Esophagus (tissue), 2 donors: ENCODE results near the gene DYNC1H1. TPM values are rescaled to one million over a fixed set of nuclear protein-coding genes. Genes with fewer than 3 reads are reported as not detected.
A peak's percentile ranks its signal among the peaks of the same experiment; 100 is the strongest.

Source experiments
- H3K27ac ChIP-seq, 2 donors: one replicate each; pipeline ENCODE4 v1.5.1; 2013; ENCODE audit warnings: low read depth in 2 of 2, mild to moderate bottlenecking in 2 of 2, inconsistent platforms in 1 of 2, low read length in 1 of 2, moderate library complexity in 1 of 2
- H3K27me3 ChIP-seq, 2 donors: one replicate each; pipeline ENCODE4 v1.6.1; 2013; ENCODE audit warnings: low read length in 2 of 2, control low read depth in 1 of 2, mild to moderate bottlenecking in 1 of 2; ENCODE audit not compliant: insufficient read depth in 2 of 2, control insufficient read depth in 1 of 2
- H3K36me3 ChIP-seq, 2 donors: one replicate each; pipeline ENCODE4 v1.6.1; 2013; ENCODE audit warnings: low read length in 1 of 2; ENCODE audit not compliant: control insufficient read depth in 2 of 2, insufficient read depth in 2 of 2
- H3K4me1 ChIP-seq, 2 donors: one replicate each; pipeline ENCODE4 v1.6.1; 2013; ENCODE audit warnings: low read length in 1 of 2; ENCODE audit not compliant: control insufficient read depth in 2 of 2, insufficient read depth in 2 of 2
- H3K4me3 ChIP-seq, 2 donors: one replicate each; pipeline ENCODE4 v1.5.1; 2013; ENCODE audit warnings: low read length in 2 of 2, mild to moderate bottlenecking in 2 of 2, low read depth in 1 of 2, moderate library complexity in 1 of 2
- H3K9me3 ChIP-seq, 2 donors: one replicate each; pipeline ENCODE4 v1.6.1; 2013; ENCODE audit warnings: mild to moderate bottlenecking in 2 of 2, low read depth in 1 of 2, low read length in 1 of 2, moderate library complexity in 1 of 2; ENCODE audit not compliant: control insufficient read depth in 2 of 2, insufficient read depth in 1 of 2
- WGBS, 2 donors: extraction: QIAGEN DNeasy Blood & Tissue Kit; methylation state at CpG; one replicate each; pipeline ENCODE4 v1.1.7; 2013; 5-methylcytosine and 5-hydroxymethylcytosine counted together
- polyA plus RNA-seq, 2 donors: library from polyadenylated mRNA; stranded (reverse); fragments of 200-250 nt; gene quantifications; one replicate each; pipeline ENCODE4 v1.2.3, GENCODE V29; 2013
- donor health status: healthy with polysubstance abuse.
- donor health status: Bipolar disorder and iron deficiency.

DYNC1H1 gene
- polyA plus RNA-seq, 2 donors: 115 to 116 TPM

- no peaks in the 10 kb centered on the region for H3K9me3 ChIP-seq
- WGBS, 2 donors: 0% methylated on average over 82 to 106 of the region's 106 CpGs
These were observed 122.8 kb downstream of the DYNC1H1 start, which contains the start of gene HSP90AA1 for GRCh38 chr14:102086972-102087761. Gene HSP90AA1 (minus strand): TSS chr14:102087044. CDS start chr14:102086378, 666 bp downstream.

GRCh38 chr14:102087762-102088011 is 123.3 kb downstream of the DYNC1H1 start:
- Histone ChIP-seq H3K27me3 (no peaks in the 10 kb centered on the region), H3K4me1 (peaks cover 5 to 9% of the 10 kb centered on the region in 2 donors), H3K27ac (peak overlapping the region; percentile 98), H3K9me3 (no peaks in the 10 kb centered on the region), H3K36me3 (peaks cover 8 to 10% of the 10 kb centered on the region in 2 donors), H3K4me3 (peak overlapping the region; percentile 81 to 87)
- 2 to 3% methylated on average over 11 of the region's 11 CpGs for WGBS, 2 donors

More at GRCh38 chr14:102086972-102087761, 122.8 kb downstream of the DYNC1H1 start, which contains the start of gene HSP90AA1:
- Histone ChIP-seq H3K27ac (peak within 1 kb of the TSS; percentile 98 to 99), H3K4me1 (peaks cover 5 to 9% of the 10 kb centered on the region in 2 donors), H3K36me3 (peaks cover 8 to 12% of the 10 kb centered on the region in 2 donors), H3K27me3 (no peaks in the 10 kb centered on the region), H3K4me3 (peak within 1 kb of the TSS; percentile 81 to 87)

GRCh38 chr14:102088012-102088792 is 123.8 kb downstream of the DYNC1H1 start:
- WGBS, 2 donors: 22% methylated on average over 39 of the region's 39 CpGs
- Histone ChIP-seq H3K27ac (peak overlapping the region; percentile 98), H3K27me3 (no peaks in the 10 kb centered on the region), H3K4me3 (peak overlapping the region; percentile 35 to 87), H3K36me3 (peaks cover 5 to 8% of the 10 kb centered on the region in 2 donors), H3K4me1 (peaks cover 5 to 9% of the 10 kb centered on the region in 2 donors), H3K9me3 (no peaks in the 10 kb centered on the region)

GRCh38 chr14:102089621-102090343 is 125.4 kb downstream of the DYNC1H1 start:
- no peak overlapping the region for H3K4me3 ChIP-seq
- no peaks in the 10 kb centered on the region for H3K27me3 ChIP-seq
- H3K9me3 ChIP-seq: no peaks in the 10 kb centered on the region
- no peak overlapping the region for H3K27ac ChIP-seq
- 88 to 89% methylated on average over 11 of the region's 11 CpGs for WGBS, 2 donors
- H3K36me3 ChIP-seq: peaks cover 3 to 4% of the 10 kb centered on the region in 2 donors
- peaks cover 5 to 9% of the 10 kb centered on the region in 2 donors for H3K4me1 ChIP-seq

GRCh38 chr14:102090713-102091112 is 126.3 kb downstream of the DYNC1H1 start:
- H3K27ac ChIP-seq: no peak overlapping the region
- H3K36me3 ChIP-seq: peaks cover 0 to under 1% of the 10 kb centered on the region in 2 donors
- peaks cover 0 to 5% of the 10 kb centered on the region in 2 donors for H3K4me1 ChIP-seq
- H3K27me3 ChIP-seq: no peaks in the 10 kb centered on the region
- 85 to 90% methylated on average over 3 of the region's 3 CpGs for WGBS, 2 donors
- no peak overlapping the region for H3K4me3 ChIP-seq
- no peaks in the 10 kb centered on the region for H3K9me3 ChIP-seq

- Histone ChIP-seq H3K4me3 (no peak overlapping the region), H3K4me1 (peaks cover 0 to 5% of the 10 kb centered on the region in 2 donors), H3K36me3 (no peaks in the 10 kb centered on the region), H3K9me3 (no peaks in the 10 kb centered on the region), H3K27me3 (no peaks in the 10 kb centered on the region), H3K27ac (no peak overlapping the region)
- 92 to 93% methylated on average over 10 of the region's 10 CpGs for WGBS, 2 donors
These were observed 128.4 kb downstream of the DYNC1H1 start for GRCh38 chr14:102092806-102093205.

- WGBS, 2 donors: 50 to 59% methylated on average over 7 of the region's 7 CpGs
These were observed 129.7 kb downstream of the DYNC1H1 start for GRCh38 chr14:102094101-102094500.

GRCh38 chr14:102095231-102095870 is 131.0 kb downstream of the DYNC1H1 start:
- WGBS, 2 donors: 69 to 82% methylated on average over 6 of the region's 6 CpGs
- H3K27me3 ChIP-seq: no peaks in the 10 kb centered on the region

More at GRCh38 chr14:102094101-102094500, 129.7 kb downstream of the DYNC1H1 start:
- no peaks in the 10 kb centered on the region for H3K9me3 ChIP-seq
- no peaks in the 10 kb centered on the region for H3K4me1 ChIP-seq
- no peak overlapping the region for H3K27ac ChIP-seq
- H3K36me3 ChIP-seq: no peaks in the 10 kb centered on the region
- no peaks in the 10 kb centered on the region for H3K27me3 ChIP-seq
- H3K4me3 ChIP-seq: no peak overlapping the region

More at GRCh38 chr14:102095231-102095870, 131.0 kb downstream of the DYNC1H1 start:
- no peak overlapping the region for H3K27ac ChIP-seq
- H3K9me3 ChIP-seq: no peaks in the 10 kb centered on the region
- no peaks in the 10 kb centered on the region for H3K4me1 ChIP-seq
- no peaks in the 10 kb centered on the region for H3K36me3 ChIP-seq
- H3K4me3 ChIP-seq: no peak overlapping the region
